ENCODE results near the gene CCDC91. TPM values are rescaled to one million over a fixed set of nuclear protein-coding genes. Genes with fewer than 3 reads are reported as not detected.

Gene CCDC91
- total RNA-seq, 1 donor from 2014 or later, result 30.2 TPM

DNA sequence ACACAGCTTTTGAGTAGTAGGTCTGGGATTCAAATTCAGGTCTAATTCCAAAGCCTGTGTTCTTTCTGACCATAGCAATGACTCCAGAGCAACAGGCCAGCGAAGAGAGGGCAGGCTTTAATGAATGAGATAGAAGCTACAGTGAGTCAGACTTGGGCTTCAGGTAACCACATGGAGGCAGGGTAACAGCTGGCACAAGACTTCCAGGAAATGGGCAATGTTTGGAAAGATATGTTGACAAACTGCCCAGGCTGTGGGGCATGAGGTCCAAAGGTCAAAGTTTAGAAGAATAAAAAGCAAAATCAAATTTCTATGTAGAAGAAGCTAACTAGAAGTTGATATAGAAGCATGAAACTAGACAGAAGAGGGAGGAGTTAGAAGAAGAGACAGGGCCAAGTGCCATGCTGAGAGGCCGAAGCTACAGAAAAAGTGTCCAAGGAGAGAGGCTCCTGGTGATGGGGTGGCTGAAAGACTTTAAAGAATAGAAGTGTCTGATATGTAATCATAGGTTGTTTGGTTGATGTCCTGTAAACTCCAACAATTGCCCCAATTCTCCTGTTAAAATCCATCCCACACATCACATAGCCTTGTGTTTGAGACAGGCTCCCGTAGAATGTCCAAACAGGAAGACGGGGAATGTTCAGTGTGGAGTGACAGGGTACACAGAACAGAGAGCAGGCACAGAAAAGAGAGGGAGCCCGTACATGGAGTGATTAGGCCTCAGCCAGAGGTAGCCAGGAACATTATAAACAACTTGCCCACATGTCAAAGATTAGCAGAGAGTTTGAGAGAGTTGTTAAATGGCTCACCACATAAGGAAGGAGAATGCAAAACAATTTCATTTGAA lies 384.7 kb downstream of the CCDC91 start:
- ATAC-seq (no peak), DNase-seq (no peak)
- Histone ChIP-seq H3K27me3 (ENCODE audit: low read depth) (no peaks in the 10 kb centered on the region), H3K4me3 (no peak overlapping the region), H3K36me3 (no peaks in the 10 kb centered on the region), H3K9me3 (no peaks in the 10 kb centered on the region), H3K27ac (no peak overlapping the region), H3K4me1 (no peaks in the 10 kb centered on the region)
- intact Hi-C loops (cut with DNase I), result no loop called here
- TF ChIP-seq, protein P1, sequence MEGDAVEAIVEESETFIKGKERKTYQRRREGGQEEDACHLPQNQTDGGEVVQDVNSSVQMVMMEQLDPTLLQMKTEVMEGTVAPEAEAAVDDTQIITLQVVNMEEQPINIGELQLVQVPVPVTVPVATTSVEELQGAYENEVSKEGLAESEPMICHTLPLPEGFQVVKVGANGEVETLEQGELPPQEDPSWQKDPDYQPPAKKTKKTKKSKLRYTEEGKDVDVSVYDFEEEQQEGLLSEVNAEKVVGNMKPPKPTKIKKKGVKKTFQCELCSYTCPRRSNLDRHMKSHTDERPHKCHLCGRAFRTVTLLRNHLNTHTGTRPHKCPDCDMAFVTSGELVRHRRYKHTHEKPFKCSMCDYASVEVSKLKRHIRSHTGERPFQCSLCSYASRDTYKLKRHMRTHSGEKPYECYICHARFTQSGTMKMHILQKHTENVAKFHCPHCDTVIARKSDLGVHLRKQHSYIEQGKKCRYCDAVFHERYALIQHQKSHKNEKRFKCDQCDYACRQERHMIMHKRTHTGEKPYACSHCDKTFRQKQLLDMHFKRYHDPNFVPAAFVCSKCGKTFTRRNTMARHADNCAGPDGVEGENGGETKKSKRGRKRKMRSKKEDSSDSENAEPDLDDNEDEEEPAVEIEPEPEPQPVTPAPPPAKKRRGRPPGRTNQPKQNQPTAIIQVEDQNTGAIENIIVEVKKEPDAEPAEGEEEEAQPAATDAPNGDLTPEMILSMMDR (IDR thresholded peaks at IDR 0.05), result no peak

DNA sequence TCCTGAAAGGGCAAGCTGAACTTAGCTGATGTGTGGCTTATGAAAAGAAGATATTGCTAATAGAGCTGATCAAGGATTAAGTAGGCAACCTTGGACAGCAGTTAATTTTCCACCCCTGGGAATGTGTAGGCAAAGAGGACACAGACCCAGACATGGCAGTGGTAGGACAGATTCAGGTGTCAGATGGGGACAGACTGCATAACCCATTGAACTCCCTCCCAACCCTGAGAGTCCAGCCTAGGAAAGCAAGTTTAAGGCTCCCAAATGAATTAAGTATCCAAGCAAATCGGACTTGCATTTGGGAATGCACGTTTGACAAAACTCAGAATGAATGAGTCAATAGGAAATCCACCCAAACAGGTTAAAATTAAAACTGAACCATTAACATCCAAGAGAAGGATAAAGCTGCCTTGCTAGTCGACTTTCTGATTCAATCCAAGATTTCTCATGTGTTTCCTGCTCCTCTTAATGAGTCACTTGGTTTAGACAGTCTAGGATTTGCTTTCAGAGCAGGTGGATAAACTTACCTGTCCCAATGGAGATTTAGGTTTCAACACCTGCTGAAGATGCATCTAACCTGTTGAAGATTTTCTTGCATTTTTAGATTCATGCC lies 385.4 kb downstream of the CCDC91 start:
- Histone ChIP-seq H3K4me1 (no peaks in the 10 kb centered on the region), H3K4me3 (no peak overlapping the region), H3K36me3 (no peaks in the 10 kb centered on the region), H3K9me3 (no peaks in the 10 kb centered on the region), H3K27ac (no peak overlapping the region), H3K27me3 (ENCODE audit: low read depth) (no peaks in the 10 kb centered on the region)
- TF ChIP-seq, protein P1 (IDR thresholded peaks at IDR 0.05), result no peak
- no peak for ATAC-seq
- intact Hi-C loops (cut with DNase I), result no loop called here
- DNase-seq, result no peak

DNA sequence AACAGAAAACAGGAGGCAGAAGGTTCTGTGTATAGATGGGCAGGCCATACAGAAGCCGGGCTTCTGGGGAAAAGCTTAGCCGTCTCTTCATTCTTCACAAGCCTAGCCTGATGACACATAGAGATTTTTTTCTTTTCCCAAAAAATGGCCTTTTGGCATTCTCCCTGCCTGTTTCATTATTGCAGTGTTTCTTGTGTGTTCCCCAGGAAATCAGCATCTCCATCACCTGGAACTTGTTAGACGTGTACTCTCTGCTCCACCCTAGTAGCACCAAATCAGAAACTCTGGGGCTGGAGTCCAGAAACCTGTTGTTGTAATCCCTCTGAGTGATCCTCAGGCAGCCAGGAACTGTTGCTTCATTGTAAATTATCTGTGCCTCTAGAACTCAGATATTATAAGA lies 388.1 kb downstream of the CCDC91 start:
- Histone ChIP-seq H3K36me3 (no peaks in the 10 kb centered on the region), H3K27ac (no peak overlapping the region), H3K27me3 (ENCODE audit: low read depth) (no peaks in the 10 kb centered on the region), H3K4me1 (no peaks in the 10 kb centered on the region), H3K4me3 (no peak overlapping the region), H3K9me3 (no peaks in the 10 kb centered on the region)
- intact Hi-C loops (cut with DNase I), result no loop called here
- DNase-seq (no peak), ATAC-seq (no peak)
- TF ChIP-seq, protein P1 (IDR thresholded peaks at IDR 0.05), result no peak

DNA sequence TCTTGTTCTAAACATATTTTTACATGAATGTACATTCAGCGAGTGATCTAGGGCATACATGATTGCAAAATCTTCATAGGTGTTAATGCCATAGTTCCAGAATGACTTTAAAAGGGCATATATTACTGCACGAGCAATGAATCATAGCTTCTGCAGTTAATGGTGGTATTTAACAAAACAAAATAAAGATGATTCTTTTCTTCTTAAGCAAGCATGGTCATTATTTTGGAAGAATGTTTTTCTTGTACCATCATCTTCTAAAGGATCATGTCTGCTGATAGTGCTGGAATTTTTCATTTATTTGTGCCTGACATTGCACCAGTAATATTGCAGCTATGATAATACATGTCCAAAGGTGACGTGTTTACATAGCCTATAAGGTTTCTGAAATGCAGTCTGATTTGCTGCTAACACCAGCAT lies 388.6 kb downstream of the CCDC91 start:
- no peaks in the 10 kb centered on the region for H3K9me3 ChIP-seq
- intact Hi-C loops (cut with DNase I), result no loop called here
- DNase-seq, result no peak
- TF ChIP-seq, protein P1 (IDR thresholded peaks at IDR 0.05), result no peak
- H3K4me3 ChIP-seq, result no peak overlapping the region
- no peak for ATAC-seq
- no peaks in the 10 kb centered on the region for H3K4me1 ChIP-seq
- no peak overlapping the region for H3K27ac ChIP-seq
- no peaks in the 10 kb centered on the region for H3K36me3 ChIP-seq
- H3K27me3 ChIP-seq (ENCODE audit: low read depth), result no peaks in the 10 kb centered on the region

DNA sequence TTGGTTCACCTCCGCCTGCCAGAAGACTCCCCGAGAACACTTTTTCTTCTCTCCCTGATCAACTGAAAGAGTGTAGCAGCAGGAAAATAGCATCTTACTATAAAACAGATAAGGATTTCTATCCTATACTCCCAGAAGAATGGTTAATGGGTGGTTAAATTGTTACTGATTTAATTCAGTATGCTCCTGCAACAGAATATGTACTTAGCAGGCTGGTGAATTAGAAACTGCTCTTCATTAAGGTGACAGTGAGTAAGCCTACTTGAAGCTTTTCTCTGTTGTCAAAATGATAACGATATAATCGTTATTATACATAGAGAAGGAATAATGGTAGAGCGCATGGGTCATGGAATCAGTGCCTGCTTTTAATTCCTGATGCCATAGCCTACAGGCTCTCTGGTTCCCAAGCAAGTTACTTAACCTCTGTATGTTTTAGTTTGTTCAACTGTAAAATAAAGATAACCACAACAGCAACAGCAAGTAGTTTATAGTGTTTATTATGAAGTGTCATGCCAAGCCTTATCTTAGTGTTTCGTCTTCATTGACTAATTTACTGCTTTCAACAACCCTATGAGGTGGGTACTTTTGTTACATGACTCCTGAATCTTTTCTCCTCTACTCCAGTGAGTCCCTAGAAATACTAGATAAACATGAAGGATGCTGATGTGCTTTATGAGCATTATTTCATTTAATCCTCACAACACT lies 392.6 kb downstream of the CCDC91 start:
- Histone ChIP-seq H3K4me3 (no peak overlapping the region), H3K9me3 (no peaks in the 10 kb centered on the region), H3K27ac (no peak overlapping the region), H3K4me1 (no peaks in the 10 kb centered on the region), H3K36me3 (no peaks in the 10 kb centered on the region), H3K27me3 (ENCODE audit: low read depth) (no peaks in the 10 kb centered on the region)
- ATAC-seq, result no peak
- TF ChIP-seq, protein P1 (IDR thresholded peaks at IDR 0.05), result no peak
- no peak for DNase-seq
- intact Hi-C loops (cut with DNase I), result no loop called here
